Middle frontal gyrus (tissue), 1 donor: ENCODE results near the gene CUL4A.

ENCODE experiments used
- DNase-seq: peaks from one replicate; pipeline ENCODE4 v3.0.0-alpha.2; 2015; ENCODE audit warnings: low spot score; ENCODE audit errors: extremely low spot score

CUL4A gene

DNA sequence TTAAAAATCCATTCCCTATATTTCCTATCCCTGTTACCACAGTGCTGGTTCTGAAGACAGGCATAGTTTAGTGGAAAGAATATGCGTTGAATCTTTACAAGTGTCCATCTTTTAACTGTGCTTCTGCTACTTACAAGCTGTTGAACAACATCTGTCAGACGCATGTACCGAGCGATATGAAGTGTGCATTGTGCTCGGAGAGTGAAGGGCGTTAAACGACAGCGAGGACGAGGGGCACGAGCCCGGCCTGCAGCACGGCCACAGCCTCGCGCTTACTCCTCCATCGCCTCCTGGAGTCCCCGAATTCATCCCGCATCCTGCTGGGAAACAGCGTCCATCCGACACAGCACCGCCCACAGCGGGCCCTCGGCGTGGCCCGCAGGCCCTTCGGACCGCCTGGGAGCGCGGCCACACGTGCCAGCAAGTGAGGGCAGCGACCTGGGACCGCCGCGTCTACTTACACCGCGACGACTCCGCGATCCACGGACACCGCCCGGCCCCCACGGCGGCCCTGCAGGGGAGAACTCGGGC lies 1.5 kb upstream of the CUL4A start:
- no peak for DNase-seq

DNA sequence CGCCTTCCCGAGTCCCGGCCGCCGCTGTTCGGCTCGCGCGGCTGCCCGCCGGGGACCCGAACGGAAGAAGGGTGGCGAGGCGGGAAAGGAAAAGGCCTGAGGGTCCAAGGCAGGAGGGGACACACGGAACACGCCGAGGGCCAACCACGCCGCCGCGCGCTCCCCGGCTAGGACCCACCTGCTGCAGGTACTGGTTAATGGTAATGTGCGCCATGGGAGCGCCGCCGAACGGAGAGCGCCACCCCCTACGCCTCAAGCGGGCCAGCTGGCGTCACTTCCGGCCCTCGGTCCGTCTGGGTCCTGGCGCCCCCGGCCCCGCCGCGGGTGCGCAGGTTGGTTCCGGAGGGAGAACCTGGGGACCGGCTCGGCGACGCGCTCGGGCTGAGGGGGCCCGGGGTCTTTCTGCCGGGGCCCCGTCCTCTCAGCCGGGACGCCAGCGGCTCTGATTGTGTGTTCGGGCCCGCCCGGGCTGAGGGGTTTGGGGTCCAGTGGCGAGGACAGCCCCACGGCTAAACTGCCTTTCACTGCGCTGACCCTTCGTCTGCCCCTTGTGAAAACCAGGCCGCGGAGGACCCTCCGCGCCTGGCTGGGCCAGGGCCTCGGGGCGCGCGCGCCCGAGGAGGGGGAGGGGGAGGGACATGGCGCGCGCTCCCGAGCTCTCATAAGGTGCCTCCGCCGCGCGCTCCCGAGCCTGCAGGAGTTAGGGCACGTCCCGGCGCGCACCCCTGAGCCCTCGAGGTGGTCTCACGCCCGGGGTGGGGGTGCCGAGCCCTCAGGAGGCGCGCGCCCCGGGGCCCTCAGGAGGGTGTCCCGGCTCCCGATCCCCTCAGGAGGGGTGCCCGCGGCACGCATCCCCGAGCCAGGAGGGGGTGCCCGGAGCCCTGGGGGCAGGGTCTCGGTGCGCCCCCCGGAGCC lies 735 bp upstream of the CUL4A start, which contains the start of gene PCID2:
PCID2 (minus strand) TSS at position 249 of the 915 bp plus-strand sequence; CDS start at position 214, 35 bp downstream.
- peak; percentile 81 for DNase-seq

DNA sequence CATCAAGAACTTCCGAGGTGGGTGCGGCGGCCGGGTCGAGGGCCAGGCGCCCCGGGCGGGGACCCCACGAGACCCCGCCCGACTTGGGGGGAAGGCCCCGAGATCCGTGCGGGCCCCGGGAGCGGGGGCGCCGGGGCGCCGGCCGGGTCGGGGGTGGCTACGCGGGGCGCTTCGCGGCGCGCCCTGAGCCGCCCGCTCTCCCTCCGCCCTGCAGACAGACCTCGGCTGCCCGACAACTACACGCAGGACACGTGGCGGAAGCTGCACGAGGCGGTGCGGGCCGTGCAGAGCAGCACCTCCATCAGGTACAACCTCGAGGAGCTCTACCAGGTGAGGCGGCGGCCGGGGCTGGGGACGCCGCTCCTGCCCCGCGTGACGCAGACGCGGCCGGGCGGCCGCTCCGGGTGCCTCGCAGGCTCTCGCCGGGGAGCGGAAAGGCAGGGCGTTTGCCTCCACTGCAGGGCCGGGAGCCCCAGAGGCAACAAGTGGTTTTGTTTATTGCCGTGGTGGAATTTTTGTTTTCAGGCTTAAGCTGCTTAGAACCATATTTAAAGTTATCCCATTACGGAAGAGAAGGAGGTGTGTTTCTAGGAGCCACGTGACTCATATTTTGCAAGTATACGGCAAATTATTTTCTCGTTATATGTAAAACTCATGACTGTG lies 477 bp downstream of the CUL4A start:
- no peak for DNase-seq

DNA sequence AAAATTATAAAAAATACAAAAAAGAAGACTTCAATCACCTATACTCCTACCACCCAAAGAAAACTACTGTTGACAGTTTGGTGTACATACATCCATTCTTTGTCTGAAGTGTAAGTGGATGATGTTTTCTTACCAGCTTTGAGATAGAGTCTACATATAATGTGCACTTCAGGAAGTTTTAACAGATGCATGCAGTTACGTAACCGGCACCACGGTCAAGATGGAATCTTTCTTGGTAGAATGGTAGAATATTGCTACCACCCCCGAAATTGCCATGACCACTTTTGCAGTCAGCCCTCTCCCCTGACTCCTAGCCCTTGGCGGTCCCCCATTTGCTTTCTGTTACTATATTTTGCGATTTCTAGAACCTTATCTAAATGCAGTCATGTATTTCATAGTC lies 1.4 kb downstream of the CUL4A start:
- DNase-seq = no peak

DNA sequence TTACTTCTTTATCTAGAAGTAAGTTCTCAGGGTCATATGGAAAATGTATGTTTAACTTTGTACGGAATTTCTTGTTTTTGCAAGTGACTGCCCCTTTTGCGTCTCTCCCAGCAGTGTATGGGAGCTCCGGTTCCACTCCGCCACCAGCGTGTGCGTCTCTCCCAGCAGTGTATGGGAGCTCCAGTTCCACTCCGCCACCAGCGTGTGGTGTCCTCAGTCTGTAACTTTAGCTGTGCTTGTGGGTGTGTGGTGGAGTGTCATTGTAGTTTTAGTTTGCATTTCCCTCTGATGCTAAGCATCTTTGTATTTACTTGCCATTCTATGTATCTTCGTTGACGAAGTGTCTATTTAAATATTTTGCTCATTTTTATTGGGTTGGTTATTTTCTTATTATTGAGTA lies 2.4 kb downstream of the CUL4A start:
- DNase-seq = no peak

DNA sequence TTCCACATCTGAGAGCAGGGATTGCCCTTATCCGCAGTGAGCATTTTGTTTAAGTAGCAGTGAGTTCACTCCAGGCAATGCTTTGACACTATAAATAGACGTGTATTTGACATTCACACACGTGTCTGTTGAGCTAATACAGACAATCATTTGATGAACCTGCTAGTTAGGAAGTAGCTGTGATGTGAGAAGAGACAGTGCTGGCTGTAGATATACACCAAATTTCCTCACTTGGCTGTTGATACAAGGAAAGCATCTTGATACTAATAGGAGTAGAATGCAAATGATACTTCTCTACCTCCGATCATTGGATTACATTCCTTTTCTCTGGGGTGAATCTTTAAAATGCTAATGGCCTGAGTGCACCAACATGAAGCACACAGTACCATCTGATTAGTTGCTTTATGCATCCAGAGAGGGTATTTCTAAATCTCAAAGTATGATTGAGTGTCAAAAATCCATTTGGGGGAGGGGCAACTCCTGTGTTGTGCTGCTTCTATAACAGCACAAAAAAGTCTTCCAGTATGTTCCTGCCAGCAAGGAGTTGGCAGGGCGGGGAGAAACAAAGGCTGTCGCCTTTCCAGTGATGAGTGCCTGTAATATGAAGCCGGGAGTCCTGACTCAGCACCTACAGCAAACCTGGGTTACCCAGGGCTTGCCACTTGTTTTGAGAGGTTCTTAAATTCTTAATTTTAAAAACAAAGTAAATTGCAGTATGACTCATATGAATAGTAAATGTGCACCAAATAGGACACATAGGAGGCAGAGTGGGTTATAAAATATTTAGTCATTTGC lies 7.0 kb downstream of the CUL4A start:
- no peak for DNase-seq

DNA sequence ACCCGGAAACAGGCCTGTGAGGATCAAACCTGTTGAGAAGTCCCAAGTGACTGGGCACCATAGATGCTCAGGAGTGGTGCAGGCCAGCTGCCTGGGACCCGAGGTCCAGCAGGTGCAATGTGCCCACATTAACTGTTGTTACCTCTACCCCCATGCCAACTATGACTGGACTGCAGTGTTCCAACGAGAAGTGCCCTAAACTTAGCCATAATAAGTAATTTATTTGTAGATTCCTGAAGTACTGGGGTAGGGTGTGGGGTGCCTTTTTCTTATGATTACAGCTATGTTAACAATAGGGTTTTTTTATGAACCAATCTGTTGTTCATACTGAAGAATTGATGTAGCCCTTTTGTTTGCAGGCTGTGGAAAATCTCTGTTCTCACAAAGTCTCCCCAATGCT lies 9.2 kb downstream of the CUL4A start:
- no peak for DNase-seq

DNA sequence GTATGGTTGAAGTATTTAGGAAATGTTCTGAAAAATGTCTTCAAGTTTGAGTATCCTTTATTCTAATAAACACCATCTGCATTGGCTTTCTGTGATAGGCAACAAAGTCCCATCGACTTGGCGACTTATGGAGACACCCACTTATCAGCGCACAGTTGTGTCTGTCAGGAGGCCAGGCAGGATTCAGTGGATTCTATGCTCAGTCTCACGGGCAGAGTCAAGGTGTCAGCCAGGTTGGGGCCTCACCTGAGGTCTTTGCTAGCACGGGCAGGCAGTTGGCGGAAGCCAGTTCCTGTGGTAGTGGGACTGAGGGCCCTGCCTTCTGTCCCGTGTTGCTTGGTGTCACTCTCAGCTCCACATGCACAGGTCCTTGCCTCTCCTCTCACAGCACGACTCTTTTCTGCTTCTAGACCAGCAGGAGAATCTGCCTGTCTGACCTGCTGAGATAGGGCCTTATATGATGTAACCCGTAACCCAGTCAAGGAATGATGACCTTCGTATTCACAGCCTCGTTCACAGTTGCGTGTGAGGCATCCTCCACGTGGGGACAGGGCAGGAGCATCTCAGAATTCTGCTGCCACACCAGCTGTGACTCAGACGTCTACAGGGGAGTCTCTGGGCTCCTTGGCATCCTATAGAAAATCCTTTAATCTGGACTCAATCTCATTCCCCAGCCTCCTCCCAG lies 10.0 kb downstream of the CUL4A start:
- DNase-seq = no peak

DNA sequence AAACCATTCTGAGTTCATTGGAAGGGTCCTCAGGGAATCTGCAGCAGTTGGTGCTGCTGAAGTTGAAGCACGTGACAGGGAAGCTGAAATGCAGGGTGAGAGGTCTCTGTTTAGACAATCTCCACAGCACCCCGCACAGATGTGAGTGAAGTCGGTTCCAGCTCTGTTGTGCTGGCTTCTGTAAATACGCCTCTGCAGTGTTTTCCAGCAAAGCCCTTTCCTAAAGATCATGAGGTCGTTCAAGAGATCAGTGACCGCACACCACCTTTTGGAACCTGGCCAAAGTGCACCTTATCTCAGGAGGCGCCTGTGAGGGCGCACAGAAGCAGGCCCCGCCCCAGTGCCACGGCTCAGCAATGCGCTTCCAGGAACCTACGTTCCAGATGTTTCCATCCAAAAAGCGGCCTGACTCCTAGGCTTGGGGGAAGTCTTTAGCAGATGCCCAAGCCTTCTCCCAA lies 10.8 kb downstream of the CUL4A start:
- no peak for DNase-seq

DNA sequence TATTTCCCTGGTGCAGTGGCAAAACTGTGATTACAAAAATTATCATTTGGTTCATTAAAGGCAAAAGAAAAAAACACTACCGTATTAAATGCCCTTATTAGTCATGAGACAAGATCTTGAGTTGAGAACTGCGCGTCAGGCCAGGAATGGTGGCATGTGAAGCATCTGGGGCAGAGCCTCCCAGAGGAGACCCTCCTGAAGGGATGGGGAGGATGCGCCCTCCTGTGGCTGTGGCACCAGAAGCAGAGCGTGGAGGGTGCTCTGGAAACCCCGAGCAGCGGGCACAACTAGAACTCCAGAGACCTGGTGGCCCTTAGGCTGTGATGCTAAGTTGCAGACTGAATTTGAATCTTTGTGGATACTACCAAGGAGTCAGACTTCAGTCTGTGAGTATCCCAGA lies 11.5 kb downstream of the CUL4A start:
- DNase-seq = no peak

DNA sequence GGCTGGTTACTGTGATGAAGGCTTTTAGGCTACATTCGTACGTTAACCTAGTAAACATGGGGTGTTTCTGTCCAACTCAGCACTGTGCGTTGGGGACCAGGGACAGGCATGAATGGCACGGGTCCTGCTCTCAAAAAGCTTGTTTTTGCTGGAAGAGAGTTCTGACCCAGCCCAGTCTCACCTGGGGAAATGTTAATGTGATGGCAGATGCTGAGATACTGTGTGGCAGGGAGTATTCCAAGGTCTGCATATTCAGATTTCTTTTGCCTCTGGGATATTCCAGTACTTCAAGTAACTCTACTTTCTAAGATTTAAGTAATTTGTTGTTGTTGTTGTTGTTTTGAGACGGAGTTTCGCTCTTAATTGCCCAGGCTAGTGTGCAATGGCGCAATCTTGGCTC lies 13.7 kb downstream of the CUL4A start:
- DNase-seq = no peak

DNA sequence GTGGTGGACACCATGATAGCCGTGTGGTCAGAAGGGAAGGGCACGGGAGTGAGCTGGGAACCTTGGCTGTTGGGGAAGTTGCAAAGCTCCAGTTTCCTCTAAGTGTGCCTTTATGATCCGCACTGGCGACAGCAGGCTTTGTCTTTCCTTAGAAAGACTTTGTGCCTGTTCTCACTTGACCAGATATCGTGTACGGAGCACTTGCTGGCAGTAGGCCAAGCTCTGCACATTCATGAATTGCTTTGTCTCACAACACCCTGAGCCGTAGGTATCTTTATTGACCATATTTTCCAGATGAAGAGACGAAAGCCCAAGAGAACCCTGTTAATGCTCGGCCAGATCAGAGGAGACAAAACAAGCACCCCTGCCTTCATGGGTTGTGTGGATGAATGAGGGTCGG lies 15.1 kb downstream of the CUL4A start:
- no peak for DNase-seq

DNA sequence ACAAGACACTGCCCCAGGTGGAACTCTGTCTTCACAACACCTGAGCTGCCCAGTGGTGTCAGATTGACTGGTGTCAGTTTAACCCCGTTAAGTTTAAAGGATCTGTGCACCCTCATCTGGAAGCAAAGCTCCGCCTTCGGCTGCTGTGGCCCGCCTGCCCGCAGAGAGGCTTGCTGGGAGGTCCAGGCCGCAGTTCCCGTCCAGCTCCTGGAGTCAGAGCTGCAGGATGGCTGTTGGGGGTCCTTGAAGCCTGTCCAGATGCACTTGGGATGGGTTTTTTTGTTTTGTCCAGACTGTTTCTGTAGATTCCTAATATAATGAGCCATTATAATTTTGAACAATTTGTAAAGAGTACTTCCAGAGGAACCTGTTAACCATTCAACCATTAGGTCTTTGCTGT lies 16.1 kb downstream of the CUL4A start:
- no peak for DNase-seq

DNA sequence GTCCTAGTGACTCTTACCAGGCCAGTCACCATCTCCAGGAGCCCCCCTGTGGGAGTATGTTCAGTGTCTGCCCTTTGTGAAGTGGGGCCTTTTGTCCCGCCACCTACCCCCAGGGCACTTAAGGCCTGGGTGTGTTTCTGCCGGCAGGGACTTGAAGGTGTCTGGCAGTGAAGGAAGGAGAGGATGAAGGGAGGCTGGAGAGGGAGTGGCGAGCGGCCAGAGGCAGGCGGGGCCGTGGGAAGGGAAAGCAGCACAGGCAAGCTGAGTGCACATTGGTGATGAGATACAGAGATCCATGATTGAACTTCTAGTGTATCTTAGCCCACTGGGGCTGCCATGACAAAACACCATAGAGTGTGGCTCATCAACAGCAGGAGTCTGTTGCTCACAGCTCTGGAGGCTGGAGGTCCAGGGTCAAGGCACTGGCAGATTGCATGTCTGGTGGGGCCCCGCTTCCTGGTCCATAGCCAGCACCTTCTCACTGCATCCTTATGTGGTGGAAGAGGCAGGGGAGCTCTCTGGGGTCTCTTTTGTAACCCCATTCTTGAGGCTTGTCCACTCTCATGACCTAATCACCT lies 17.5 kb downstream of the CUL4A start:
- no peak for DNase-seq

DNA sequence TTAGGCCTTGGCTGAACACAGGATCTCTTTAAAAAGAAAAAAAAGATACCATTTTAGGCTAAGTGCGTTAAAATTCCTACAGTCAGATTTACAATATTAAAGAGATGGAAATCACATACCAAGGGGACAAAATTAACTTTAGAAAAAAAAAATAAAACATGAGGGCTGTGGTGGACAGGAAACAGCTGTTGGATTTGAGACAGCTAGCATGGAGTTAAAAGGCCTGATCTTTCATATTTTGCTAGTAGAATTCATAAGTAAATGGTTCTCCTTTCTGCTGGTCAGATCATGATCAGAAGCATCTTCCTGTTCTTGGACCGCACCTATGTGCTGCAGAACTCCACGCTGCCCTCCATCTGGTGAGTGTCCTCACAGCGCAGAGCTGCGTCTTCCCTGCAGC lies 19.7 kb downstream of the CUL4A start:
- DNase-seq = no peak

DNA sequence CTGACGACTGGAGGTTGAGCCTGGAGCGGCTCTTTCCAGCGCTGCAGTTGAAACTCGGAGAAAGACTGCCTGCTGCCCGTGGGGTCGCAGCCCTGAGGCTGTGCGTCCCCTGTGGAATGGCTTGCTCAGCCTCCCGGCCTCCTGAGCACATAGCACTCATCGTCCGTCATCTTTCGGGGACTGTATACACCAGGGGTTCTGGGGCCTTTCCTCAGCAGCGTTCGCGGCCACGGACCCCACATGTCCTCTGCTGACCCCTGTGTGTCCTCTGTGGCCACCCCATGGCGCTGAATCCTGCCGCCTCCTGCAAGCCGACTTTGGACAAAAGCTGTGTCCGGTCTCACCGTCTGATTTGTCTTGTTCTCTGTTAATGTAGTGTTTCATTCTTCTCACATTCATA lies 20.4 kb downstream of the CUL4A start:
- DNase-seq = no peak

DNA sequence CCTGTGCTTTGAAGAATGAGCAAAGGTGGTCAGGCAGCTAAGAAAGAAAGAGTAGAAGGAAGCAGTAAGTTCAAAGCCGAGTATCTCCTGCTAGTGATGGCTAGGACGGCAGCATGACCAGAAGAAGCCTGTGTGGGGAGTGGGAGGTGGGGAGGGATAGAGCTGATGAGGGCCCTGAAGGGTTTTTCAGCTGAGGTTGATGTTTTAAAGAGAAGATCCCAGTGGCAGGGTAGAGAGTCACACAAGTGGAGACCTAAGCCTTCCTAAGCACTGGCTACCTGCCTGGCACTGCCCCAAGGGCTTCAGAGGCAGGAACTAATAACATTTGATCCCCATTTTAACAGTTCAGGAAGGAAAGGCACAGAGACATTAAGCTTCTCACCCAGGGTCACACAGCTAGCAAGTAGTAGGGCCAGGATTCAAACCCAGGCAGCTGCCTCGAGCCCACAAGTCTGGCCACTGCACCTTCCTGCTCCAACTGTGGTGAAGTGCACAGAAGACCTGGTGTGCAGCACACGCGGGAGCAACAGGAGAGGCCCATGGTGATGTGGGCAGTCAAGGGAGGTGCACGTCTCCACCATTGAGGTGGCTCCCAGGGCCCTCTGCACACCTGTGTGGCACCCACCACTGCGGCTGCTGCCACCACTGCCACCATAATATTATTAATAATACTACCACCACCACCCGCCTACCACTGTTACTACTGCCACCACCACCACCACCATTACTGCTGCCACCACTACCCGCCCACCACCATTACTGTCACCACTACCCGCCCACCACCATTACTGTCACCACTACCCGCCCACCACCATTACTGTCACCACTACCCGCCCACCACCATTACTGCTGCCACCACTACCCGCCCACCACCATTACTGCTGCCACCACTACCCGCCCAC lies 22.1 kb downstream of the CUL4A start:
- DNase-seq = no peak

DNA sequence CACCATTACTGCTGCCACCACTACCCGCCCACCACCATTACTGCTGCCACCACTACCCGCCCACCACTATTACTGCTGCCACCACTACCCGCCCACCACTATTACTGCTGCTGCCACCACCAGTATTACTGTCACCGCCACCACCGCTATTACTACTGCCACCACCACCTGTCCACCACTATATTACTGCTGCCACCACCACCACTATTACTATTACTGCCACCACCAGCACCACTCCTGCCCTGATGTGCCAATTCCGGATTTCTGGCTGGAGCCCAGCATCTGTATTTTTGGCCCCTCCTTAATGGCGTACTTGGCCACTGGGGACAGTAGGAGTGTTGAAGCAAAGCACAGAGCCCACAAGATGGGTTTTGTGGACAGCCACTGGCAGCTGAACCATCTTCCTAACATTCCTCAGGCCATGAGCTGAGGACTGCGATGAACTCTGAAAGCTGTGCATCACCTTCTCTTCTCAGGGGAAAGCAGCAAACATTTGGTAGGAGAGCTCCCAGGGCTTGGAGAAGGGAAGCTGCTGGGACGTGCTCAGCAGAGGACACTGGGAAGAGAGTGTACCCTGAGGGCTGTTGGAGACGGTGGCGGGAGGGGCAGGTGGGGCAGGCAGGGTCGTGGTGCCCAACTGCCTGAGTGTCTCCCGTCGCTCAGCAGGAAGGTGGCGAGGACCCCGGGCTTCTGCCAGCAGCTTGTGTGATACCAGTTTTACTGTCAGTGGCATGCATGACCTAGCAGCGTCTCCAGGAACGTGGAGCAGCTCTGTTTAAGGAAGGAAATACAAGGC lies 23.0 kb downstream of the CUL4A start:
- no peak for DNase-seq

DNA sequence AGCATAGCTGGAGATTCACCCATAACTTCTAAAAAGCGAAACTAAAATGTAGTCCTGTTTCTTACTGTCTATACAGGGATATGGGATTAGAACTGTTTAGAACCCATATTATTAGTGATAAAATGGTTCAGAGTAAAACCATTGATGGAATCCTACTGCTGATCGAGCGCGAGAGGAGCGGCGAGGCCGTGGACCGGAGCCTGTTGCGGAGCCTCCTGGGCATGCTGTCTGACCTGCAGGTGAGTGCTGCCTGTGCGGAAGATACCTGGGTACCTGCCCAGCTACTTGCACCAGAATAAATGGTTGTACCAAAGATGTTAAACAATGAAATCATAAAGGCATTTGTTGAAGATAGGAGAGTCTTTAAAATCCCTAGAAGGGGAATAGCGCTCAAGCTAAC lies 23.7 kb downstream of the CUL4A start:
- DNase-seq = no peak
